EH (cell line): ENCODE results near the gene CXCL11.
A peak's percentile ranks its signal among the peaks of the same experiment; 100 is the strongest.
"Not testable (repeated sequence)": the region's sequence is repeated elsewhere in the genome, so short reads cannot be mapped to it uniquely, and the experiment has no call there.

Source experiments
- DNase-seq: peaks from one replicate; pipeline ENCODE4 v3.0.0-alpha.2; 2015; ENCODE audit warnings: low read depth

The CXCL11 gene

DNA sequence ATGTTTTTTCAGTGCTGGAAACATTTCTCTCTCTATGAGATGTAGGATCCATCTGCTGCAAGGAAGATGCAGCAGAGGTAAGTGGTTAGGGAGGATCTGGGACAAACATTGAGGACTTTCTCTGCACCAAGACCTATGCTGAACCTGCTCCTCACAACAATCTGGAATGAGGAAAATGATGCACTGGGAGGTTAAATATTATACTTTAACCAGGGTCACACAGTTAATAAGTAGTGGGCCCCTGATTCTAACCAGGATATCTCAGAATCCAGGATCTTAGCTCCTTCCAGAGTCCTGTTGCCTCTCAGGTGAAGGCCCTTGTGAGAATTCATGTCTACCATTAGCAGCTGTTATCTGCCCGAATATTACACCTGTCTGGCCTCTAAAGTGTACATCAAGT lies 35.6 kb downstream of the CXCL11 start:
- DNase-seq, result no peak

DNA sequence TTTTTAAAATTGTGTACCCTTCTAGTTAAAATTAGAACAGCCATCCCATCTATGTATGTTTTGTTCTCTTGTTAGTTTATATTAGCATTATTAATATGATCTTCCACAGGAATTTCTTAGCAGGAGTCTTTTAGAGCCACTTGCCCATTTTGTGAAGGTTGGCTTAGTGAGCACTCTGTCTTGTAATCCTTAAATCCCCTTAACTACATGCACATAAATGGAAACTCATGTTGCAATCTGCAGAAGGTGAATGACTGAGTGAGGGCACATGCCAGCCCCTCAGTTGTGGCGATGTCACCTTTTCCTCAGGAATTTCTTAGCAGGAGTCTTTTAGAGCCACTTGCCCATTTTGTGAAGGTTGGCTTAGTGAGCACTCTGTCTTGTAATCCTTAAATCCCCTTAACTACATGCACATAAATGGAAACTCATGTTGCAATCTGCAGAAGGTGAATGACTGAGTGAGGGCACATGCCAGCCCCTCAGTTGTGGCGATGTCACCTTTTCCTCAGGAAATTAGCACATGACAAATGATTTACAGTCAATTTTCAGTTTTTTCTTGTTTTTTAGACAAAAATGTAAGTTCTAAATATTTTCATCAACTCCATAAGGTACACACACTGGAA lies 37.2 kb downstream of the CXCL11 start:
- not testable (repeated sequence) for DNase-seq

DNA sequence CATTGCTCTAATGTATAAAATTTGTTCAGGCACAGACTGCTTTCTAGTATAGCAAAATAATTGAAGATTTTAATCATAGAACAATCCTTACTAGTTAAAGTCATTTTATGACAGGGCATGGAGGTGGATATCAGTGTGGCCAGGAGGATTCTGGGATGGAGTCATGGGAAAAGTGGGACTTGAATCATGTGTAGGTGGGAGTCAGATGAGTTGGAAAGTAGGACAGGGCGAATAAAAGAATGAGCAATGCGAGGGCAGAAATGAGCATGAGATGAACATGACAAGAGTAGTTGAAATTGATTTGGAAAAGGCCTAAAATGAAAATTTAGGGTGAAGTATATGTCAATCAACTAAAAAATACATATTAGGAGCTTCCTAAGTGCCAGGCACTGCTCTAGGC lies 37.9 kb downstream of the CXCL11 start:
- no peak for DNase-seq

DNA sequence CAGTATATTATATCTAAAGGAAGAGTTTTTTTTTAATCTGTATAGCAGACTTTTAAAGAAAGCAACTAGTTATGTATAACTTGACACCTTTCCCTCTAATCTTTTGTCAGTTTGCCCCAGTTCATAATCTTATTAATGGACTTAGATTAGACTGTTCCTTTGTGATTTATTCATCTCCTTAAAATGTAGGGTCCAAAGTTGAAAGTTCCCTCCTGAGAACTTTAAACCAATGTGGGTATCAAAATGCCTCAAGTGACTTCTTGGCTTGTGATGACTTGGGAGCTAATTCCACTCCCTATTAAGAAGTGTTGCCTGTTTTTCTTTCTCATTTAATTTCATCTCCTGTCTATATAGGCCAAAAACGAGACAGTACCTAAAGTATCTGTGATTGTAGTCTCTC lies 38.8 kb downstream of the CXCL11 start:
- DNase-seq, result no peak

DNA sequence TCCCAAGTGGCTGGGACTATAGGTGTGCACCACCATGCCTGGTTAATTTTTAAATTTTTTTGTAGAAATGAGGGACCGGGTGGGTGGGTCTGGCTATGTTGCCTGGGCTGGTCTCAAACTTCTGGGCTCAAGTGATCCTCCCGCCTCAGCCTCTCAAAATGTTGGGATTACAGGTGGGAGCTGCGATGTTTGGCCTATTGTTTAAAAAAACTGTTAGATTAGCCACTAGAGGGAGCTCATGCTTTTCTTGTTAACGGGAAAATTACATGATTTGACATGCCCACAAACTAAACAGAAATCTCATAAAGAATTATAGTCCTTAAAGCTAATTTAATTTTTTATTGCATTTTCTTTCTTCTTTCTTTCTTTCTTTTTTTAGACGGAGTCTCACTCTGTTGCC lies 40.1 kb downstream of the CXCL11 start:
- DNase-seq, result peak; percentile 55

DNA sequence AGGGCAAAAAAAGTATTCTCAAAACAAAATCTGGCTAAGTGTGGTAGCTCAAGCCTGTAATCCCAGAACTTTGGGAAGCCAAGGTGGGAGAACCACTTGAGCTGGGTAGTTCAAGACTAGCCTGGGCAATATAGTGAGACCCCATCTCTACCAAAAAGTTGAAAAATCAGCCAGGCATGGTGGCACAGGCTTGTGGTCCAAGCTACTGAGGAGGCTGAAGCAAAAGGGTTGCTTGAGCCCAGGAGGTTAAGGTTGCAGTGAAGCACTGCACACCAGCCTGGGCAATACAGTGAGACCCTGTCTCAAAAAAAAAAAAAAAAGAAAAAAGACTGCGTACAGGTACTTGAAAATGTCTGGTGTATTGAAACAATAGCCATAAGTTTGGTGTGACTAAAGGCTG lies 43.4 kb downstream of the CXCL11 start:
- DNase-seq, result no peak

DNA sequence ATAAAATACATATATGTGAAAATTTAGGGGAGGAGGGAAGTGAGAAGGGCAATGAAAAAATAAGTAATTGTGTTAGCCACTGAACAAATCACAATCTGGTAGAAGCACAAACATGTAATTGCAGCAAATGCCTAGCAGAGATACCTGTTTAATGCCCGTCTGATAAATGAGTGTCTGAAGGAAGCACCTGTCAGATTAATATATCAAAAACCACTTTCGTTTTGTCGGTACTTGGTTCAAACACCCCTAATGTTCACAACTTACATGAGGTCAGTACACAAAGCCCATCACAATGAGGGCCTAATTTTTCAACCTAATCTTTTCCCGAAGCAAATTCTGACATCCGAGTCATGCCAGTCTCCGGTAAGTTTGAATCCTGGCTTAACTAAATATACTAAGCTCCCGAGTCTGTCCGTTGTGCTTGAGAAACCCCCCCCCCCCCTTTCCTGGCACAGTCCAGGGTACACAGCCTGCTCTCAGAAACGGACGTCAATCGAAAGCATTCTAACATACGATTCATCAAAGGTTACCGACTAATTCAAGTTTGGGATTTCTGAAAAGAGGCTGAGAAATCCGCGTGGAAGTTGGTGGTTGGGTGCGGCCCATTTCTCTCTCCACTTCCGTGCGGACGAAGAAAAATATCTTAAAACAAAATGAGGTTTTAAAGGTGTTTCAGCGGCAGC lies 45.9 kb downstream of the CXCL11 start:
- peak; percentile 12 for DNase-seq

DNA sequence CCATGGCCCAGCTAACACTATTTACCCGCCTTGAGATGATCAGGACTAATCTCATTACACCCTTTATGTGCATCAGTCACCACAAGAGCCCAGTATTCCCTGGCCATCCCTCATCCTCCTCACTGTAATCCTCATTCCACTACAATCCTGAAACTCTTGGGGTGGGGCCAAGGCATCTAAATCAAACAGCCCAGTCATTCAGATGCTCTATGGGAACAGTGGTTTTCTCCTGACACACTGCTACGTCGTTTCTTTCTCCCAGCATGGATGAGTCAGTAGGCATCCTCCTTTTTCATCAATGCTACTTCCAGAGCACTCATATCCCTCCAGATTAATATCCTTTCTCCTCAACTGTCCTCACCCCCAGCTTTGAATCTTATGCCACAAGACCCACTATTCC lies 50.8 kb downstream of the CXCL11 start:
- DNase-seq, result peak; percentile 94
